Mononuclear cell (primary cell): Measurements from ENCODE around the gene HUNK. TPM values are rescaled to one million over a fixed set of nuclear protein-coding genes. Genes with fewer than 3 reads are reported as not detected.

Experiments used
- H3K27me3 ChIP-seq: 2 replicates; pipeline ENCODE4 v1.6.0; 2011; ENCODE audit warnings: low read length, control low read depth; ENCODE audit not compliant: insufficient read depth
- H3K4me1 ChIP-seq: 2 replicates; pipeline ENCODE4 v1.5.1; 2011; ENCODE audit warnings: mild to moderate bottlenecking, low read length, control low read depth; ENCODE audit not compliant: insufficient read depth
- H3K4me3 ChIP-seq: 2 replicates; pipeline ENCODE4 v1.5.1; 2011; ENCODE audit warnings: mild to moderate bottlenecking, low read length, moderate library complexity
- H3K9me3 ChIP-seq: 2 replicates; pipeline ENCODE4 v1.5.1; 2011; ENCODE audit warnings: low read depth, mild to moderate bottlenecking, control low read depth, low read length
- total RNA-seq: library from RNA; depleted of rRNA; stranded (reverse); fragments of >200 nt; gene quantifications from one replicate; pipeline ENCODE4 v1.2.3, GENCODE V29; 2012

HUNK gene
- total RNA-seq, 1 donor, result 0.10 TPM

DNA sequence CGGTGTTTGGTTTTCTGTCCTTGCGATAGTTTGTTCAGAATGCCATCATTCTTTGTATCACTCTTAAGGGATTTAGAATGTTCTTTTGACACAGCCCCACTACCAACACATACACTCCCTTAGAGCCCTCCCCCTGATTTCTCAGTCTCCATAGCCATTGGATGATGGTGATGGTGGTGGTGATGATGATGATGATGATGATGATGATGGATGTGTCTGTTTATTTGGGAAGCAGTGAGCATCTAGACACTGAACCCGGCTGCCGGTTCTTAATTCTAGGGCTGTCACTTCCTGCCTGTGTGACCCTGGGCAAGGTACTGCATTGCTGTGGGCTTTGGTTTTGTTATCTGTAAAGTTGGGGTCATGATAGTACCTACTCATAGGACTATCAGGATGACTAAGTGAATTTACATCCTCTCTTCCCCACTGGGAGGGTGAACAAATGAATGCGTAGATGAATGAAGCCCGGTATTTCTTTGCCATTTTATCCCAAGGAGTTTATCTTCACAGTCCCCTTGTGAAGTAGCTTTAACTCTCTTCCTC, 100.7 kb downstream of the HUNK start:
- H3K4me3 ChIP-seq, result no peak overlapping the region
- no peaks in the 10 kb centered on the region for H3K27me3 ChIP-seq
- H3K9me3 ChIP-seq, result no peaks in the 10 kb centered on the region
- no peaks in the 10 kb centered on the region for H3K4me1 ChIP-seq

GRCh38 chr21:31974454-31974985, 101.7 kb downstream of the HUNK start:
- no peak overlapping the region for H3K4me3 ChIP-seq

DNA sequence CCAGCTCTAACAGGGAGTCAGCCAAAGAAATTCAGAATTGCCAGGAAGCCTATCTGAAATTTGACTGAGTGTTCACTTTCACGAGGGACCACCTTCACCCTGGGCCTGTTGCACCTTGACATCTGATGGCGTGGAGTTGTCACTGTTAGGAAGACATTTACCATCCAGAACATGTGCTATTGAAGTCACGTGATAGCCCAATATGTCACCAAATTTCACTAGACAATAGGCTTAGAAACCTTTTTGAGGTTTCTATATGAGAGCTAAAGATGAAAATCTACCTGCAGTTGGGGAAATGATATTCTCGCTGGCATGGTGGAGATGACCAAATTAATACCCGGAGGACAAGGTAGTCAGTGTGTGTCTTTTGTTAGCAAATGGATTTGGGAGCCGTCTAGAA, 102.7 kb downstream of the HUNK start:
- H3K4me1 ChIP-seq, result no peaks in the 10 kb centered on the region
- H3K4me3 ChIP-seq, result no peak overlapping the region
- no peaks in the 10 kb centered on the region for H3K27me3 ChIP-seq
- no peaks in the 10 kb centered on the region for H3K9me3 ChIP-seq

More at GRCh38 chr21:31974454-31974985, 101.7 kb downstream of the HUNK start:
- H3K9me3 ChIP-seq, result no peaks in the 10 kb centered on the region
- H3K27me3 ChIP-seq, result no peaks in the 10 kb centered on the region
- H3K4me1 ChIP-seq, result no peaks in the 10 kb centered on the region

- H3K4me3 ChIP-seq, result no peak overlapping the region
- no peaks in the 10 kb centered on the region for H3K9me3 ChIP-seq
- no peaks in the 10 kb centered on the region for H3K4me1 ChIP-seq
- no peaks in the 10 kb centered on the region for H3K27me3 ChIP-seq
Measured at GRCh38 chr21:31977816-31978215, 105.0 kb downstream of the HUNK start.

DNA sequence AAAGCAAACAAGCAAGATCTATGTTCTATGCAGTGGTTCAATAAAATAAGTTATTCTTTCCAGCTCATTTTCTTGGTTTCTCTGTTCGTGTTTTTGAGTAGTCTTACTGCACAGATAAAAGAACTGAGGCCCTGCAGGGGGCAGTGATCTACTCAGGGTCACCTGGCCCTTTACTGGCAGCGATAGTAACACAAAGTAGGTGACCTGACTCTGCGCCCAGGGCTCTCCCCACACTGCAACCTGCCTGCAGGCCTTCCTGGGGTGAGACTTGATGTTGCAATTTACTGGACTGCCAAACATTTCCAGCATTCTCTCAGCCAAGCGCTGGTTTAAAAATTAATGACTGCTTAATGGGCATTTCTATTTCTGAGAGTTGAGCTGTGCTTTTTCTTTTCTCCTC, 110.3 kb downstream of the HUNK start:
- H3K4me1 ChIP-seq, result no peaks in the 10 kb centered on the region

GRCh38 chr21:31983554-31983953, 110.7 kb downstream of the HUNK start:
- no peaks in the 10 kb centered on the region for H3K4me1 ChIP-seq
- no peaks in the 10 kb centered on the region for H3K9me3 ChIP-seq
- no peak overlapping the region for H3K4me3 ChIP-seq
- no peaks in the 10 kb centered on the region for H3K27me3 ChIP-seq

More for the DNA sequence above, 110.3 kb downstream of the HUNK start:
- no peaks in the 10 kb centered on the region for H3K9me3 ChIP-seq
- H3K4me3 ChIP-seq, result no peak overlapping the region
- H3K27me3 ChIP-seq, result no peaks in the 10 kb centered on the region

- H3K27me3 ChIP-seq, result no peaks in the 10 kb centered on the region
- H3K9me3 ChIP-seq, result no peaks in the 10 kb centered on the region
- H3K4me3 ChIP-seq, result no peak overlapping the region
- no peaks in the 10 kb centered on the region for H3K4me1 ChIP-seq
Measured at GRCh38 chr21:31985398-31985797, 112.6 kb downstream of the HUNK start.

- Histone ChIP-seq H3K4me1 (no peaks in the 10 kb centered on the region), H3K27me3 (no peaks in the 10 kb centered on the region), H3K9me3 (no peaks in the 10 kb centered on the region), H3K4me3 (no peak overlapping the region)
Measured at GRCh38 chr21:31986035-31986856, 113.4 kb downstream of the HUNK start.

GRCh38 chr21:31987696-31988095, 114.9 kb downstream of the HUNK start:
- Histone ChIP-seq H3K4me1 (no peaks in the 10 kb centered on the region), H3K27me3 (no peaks in the 10 kb centered on the region), H3K4me3 (no peak overlapping the region), H3K9me3 (no peaks in the 10 kb centered on the region)

GRCh38 chr21:31988492-31989290, 115.9 kb downstream of the HUNK start:
- Histone ChIP-seq H3K9me3 (no peaks in the 10 kb centered on the region), H3K27me3 (no peaks in the 10 kb centered on the region), H3K4me3 (no peak overlapping the region), H3K4me1 (no peaks in the 10 kb centered on the region)

DNA sequence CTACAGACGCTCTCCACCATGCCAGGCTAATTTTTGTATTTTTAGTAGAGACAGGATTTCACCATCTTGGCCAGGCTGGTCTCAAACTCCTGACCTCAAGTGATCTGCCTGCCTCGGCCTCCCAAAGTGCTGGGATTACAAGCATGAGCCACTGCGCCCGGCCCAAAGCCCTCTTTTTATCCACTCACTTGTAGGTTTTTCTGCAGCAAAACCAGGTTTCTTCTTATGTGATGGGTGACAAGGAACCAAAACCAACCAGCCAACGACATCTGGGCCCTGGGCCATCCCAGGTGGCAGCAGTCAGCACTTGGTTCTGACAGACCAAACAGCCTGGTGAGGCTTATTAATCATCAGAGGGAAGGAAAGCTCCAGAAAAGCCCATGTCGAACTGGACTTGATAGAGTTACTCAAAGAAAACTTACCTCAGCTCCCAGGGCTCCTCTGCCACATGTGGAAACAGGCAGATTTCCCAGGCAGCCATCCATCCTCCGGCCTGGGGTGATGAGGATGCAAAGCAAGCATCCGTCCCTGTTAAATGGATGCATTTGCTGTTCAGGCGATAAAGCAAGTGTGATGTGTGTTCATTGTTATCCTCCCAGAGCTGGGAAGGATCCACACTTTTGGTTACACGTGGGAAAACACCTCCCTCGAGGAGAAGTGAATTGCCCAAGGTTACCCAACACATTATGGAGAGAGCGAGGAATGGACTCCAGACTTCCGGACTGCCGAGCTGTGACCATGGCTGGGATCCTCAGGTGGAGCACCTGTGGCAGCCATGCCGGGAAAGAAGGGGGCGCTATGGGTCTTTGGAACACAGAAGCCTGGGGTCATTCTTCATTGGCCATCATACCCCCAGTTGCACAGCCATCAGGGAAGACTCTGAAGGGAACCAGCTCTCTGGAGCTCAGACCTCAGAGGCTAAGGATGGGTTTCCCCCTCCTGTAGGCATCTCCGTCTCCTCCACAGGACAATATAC, 118.8 kb downstream of the HUNK start:
- no peaks in the 10 kb centered on the region for H3K27me3 ChIP-seq
- H3K9me3 ChIP-seq, result no peaks in the 10 kb centered on the region
- H3K4me1 ChIP-seq, result no peaks in the 10 kb centered on the region
- no peak overlapping the region for H3K4me3 ChIP-seq

- Histone ChIP-seq H3K4me3 (no peak overlapping the region), H3K4me1 (no peaks in the 10 kb centered on the region), H3K27me3 (no peaks in the 10 kb centered on the region), H3K9me3 (no peaks in the 10 kb centered on the region)
Measured at GRCh38 chr21:31992391-31992790, 119.6 kb downstream of the HUNK start.

- H3K27me3 ChIP-seq, result no peaks in the 10 kb centered on the region
- H3K9me3 ChIP-seq, result no peaks in the 10 kb centered on the region
- no peaks in the 10 kb centered on the region for H3K4me1 ChIP-seq
- H3K4me3 ChIP-seq, result no peak overlapping the region
Measured at GRCh38 chr21:31993826-31994825, 121.3 kb downstream of the HUNK start.
